GM19463 (cell line): ENCODE data around the gene GGT7.
"Not testable (repeated sequence)": the region's sequence is repeated elsewhere in the genome, so short reads cannot be mapped to it uniquely, and the experiment has no call there.

Experiments used
- ATAC-seq: cut with Tn5 transposase; IDR thresholded peaks from one replicate; pipeline ENCODE4 v1.9.1; 2021; ENCODE audit warnings: mild to moderate bottlenecking, moderate library complexity; ENCODE audit not compliant: unreplicated experiment

The GGT7 gene, protein sequence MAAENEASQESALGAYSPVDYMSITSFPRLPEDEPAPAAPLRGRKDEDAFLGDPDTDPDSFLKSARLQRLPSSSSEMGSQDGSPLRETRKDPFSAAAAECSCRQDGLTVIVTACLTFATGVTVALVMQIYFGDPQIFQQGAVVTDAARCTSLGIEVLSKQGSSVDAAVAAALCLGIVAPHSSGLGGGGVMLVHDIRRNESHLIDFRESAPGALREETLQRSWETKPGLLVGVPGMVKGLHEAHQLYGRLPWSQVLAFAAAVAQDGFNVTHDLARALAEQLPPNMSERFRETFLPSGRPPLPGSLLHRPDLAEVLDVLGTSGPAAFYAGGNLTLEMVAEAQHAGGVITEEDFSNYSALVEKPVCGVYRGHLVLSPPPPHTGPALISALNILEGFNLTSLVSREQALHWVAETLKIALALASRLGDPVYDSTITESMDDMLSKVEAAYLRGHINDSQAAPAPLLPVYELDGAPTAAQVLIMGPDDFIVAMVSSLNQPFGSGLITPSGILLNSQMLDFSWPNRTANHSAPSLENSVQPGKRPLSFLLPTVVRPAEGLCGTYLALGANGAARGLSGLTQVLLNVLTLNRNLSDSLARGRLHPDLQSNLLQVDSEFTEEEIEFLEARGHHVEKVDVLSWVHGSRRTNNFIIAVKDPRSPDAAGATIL

DNA sequence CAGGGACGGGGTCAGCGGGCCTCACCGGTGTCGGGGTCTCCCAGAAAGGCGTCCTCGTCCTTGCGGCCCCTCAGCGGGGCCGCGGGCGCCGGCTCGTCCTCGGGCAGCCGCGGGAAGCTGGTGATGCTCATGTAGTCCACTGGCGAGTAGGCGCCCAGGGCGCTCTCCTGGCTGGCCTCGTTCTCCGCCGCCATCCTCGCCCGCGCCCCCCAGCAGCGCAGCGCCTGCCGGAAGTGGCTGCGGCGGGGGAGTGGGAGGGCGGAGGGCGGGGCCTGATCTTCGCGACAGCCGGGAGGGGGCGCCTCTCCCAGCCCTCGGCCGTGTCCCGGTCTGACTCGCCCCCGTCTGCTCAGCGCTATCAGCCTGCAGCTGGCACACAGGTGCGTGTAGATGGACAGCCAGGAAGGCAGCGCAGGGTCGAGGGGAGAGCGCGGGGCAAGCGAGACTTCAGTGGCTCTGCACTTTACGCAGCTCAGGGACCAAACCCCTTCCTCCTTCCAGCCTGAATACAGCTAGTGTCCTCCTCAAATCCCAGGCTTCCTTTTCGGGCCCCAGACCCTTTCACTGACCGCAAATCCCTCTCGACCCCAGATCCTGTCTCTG is at the start of gene GGT7:
Gene GGT7 (minus strand): TSS at position 235 of the 603 bp plus-strand sequence. CDS start 41 bp downstream, at position 194.
- ATAC-seq, result peak; percentile 61

DNA sequence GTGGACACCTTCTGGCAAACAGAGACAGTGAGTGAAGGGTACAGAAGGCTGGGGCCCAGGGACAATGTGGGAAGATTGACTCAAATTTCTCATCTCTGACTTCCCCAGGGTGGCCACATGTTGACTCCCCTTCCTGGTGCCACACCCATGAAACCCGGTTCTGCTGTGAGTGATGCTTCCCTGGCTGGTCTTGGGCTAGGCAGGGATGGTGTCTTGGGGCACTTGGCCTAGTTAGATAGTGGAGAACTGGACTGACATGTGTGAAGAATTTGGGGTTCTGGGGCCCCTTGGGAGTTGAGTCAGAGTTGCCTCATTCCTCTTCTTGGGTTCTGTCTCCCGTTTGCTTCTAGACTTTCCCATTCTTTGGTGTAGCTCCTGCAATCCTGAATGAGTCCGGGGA is 48.8 kb upstream of the GGT7 start:
- ATAC-seq, result no peak

DNA sequence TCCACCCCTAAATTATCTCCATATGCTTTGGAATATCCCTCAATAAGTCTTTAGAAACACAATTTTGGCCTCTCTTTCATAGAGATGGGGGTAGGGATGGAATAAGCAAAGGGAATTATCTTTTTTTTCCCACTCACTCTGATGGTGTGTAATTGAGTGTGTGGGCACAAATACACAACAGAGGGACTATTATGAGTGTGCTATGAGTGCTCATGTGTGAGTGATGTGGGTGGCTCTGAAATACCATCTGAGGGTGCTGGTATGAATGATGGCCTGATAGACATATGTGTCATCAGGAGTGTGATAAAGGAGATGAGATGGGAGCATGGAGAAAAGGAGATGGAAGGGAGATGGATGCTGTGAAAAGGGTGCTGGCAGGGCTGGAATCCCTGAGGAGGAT is 47.4 kb upstream of the GGT7 start:
- ATAC-seq, result no peak

DNA sequence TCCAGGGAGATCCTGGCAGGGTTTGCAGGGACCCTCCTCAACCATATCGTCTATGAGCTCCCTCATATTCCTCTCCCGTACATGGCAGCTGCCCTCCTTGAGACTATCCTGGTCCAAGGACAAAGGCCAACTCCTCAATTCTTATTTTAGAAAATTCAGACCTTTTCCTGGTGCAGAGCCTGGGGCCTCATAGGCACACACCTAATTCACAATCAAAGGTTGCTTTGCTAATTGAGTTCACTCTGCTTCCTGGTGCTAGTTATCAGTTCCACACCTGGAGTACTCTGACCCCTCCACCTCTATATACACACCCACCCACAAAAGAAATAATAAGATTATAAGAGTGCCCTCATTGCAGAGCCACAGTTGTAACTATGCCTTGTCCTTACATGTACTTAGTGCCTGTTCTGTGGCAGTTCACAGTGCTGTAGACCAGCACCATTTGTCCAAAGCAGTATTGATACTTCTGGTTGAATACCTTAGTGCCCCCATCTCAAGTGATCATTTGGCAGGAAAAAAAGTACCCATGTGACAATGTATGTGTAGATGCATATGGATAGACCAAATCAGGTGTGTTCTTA is 44.2 kb upstream of the GGT7 start:
- ATAC-seq, result no peak

DNA sequence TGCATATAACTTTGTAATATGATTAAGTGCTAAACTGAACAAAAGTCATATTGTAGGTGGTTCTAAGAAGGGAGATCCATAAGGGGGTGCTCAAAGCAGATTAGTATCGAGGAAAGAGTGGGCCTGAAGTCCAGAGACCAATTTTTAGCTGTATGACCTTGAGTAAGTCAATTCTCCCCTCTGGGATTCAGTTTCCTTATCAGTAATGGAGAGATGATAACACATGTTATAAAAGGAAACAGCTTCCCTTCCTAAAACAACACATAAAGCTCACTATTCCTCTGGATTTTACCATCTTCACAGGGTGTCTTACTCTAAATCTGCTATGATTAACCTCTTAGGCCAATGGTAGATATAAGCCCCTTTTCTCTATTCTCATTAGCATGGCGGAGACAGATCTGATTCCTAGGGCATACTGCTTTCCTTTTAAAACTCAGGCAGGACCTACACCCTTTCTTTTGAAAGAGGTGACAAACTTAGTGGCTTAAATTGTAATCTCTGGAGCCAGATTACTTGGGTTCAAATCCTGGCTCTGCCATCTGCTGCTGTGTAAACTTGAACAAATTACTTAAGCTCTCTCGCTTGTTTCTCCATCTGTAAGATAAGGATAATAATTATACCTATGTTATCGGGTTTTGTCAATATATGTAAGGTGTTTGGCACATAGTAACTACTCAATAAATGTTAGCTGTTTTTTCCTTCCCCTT is 43.2 kb upstream of the GGT7 start:
- ATAC-seq, result no peak

DNA sequence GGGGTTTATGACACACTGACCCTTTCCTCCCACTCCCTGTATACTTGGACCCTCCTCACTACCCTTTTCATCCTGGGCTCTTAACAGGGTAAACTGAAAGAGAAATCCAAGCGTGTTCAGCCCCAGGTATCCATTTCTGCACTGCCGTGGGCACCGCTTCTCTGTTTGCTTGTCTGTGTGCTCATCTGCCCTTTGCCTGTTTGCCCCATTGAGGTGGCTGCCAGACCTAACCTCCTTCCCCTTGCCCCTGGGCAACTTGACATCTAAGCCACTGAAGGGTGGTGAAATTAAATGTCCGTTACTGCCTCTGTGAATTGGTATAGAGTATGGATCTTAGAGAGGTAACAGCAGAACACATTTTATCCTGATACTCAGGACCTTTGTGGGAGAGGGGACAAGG is 42.5 kb upstream of the GGT7 start:
- no peak for ATAC-seq

DNA sequence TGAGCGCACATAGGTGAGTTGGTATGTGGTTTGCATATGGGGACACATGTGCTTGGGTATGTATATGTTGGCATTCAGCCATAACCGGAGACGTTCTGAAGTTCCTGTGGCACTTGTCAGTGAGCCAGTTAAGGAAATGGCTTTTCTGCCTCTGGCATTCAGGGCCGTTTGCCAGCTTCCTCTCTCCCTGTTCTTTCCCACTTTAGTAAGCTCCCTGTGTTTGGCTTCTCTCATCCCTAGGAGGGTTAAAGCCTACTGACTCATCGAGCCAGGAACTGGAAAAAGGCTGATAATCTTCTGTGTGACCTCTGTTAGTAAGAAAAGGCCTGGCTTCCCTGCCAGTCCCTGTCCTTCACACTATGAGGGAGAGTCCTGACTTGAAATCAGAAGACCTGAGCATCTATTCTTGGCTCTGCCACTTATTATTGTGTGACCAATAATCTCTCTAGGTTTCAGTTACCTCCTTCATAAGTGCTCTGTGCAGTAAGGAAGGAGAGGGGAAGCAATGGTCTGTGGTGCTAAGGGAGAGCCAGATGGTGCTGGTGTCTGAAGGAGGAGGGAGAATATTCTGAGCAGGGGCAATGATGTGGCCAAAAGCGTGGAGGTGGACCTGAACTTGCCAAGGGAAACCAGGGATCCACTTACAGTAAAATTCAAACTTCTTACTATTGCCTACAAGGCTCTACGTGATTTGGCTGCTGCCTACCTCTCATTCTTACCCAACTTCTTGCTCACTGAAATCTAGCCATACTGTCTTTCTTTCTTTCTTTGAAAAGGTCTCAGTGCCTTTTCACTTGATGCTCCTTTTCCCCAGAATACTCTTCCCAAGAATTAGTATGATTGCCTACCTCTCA is 35.2 kb upstream of the GGT7 start:
- no peak for ATAC-seq

DNA sequence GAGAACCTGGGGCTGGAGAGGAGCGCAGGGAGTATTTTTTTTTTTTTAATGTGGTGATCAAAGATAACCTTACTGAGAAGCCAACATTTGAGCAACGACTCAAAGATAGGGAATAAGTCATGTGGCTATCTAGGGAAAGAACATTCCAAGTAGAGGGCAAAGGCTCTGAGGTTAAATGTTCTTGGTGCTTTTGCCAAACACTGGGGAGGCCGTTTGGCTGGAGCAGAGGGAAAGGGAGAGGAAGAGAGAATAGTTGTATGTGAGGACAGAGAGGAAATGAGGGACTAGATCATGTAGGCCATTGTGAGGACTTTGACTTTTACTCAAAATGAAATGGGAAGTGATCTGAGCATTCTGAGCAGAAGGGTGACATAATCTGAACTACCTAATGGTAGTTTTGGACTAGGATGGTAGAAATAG is 31.6 kb upstream of the GGT7 start:
- ATAC-seq, result no peak

DNA sequence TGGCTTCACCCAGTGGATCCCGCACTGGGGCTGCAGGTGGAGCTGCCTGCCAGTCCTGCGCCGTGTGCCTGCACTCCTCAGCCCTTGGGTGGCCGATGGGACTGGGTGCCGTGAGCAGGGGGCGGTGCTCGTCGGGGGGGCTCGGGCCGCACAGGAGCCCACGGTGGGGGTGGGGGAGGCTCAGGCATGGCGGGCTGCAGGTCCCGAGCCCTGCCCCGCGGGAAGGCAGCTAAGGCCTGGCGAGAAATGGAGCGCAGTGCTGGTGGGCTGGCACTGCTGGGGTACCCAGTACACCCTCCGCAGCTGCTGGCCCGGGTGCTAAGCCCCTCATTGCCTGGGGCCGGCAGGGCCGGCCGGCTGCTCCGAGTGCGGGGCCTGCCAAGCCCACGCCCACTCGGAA is 26.1 kb upstream of the GGT7 start:
- ATAC-seq, result not testable (repeated sequence)

DNA sequence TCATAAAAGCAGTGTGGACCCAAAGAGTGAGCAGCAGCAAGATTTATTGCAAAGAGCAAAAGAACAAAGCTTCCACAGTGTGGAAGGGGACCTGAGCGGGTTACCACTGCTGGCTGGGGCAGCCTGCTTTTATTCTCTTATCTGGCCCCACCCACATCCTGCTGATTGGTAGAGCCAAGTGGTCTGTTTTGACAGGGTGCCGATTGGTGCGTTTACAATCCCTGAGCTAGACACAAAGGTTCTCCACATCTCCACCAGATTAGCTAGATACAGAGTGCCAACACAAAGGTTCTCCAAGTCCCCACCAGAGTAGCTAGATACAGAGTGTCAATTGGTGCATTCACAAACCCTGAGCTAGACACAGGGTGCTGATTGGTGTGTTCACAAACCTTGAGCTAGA is 25.5 kb upstream of the GGT7 start:
- not testable (repeated sequence) for ATAC-seq

DNA sequence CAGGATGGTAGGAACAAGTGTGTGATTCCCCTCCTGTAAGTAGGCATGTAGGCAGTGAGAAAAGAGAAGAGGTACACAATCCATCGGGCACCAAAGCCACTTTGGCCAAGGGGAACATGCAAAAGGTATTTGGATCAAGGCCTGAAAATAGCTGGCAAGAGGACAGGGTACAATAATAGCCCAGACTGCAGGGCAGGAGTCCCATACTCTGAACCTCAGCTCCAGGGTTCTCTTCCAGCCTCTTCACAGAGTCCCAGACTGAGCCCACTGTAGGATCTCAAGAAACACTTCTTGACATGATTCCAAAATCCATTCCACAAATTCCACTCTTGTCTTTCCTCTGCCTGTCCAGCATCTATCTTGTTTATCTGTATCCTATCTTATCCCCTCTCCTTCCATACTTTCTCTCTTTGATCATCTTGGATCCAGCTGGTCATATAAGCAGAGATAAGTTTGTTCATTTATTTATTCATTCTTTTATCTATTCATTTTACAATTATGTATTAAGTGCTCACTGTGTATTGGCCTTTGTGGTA is 23.5 kb upstream of the GGT7 start:
- ATAC-seq, result no peak

DNA sequence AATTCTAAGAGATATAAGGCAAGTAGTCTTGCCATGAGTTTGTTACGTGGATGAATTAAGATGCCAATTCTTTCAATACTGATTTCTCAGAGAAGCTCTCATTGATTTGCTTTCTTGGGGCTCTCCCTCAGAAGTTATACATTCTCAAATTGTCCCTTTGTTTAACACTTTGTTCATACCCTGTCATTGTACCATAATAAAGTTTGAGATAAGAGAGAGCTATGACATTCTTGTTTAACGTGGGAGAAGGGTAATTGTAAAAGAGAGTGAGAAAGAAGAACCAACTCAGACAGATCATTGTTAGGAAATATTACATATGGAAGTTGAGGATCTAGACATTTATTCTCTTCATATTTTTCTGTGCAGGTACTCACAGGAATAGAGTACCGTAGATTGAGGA is 22.8 kb upstream of the GGT7 start:
- ATAC-seq, result no peak

DNA sequence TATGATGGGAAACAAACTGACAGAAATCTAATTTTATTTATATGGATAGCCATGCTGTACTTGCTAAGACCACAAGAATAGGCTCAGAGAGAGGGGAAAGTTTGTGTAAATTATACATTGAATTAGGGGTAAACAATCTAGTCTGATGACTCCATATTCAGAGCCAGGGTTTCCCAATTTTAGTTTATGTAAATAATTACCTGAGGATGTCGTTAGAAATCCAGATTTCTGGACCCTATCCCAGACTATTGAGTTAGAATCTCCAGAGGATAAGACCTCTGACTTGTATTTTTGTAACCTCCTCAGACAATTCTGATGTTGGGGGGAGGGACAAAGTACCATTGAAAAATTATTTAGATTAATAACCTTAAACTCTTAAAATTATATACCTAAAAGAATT is 22.1 kb upstream of the GGT7 start:
- ATAC-seq, result no peak

DNA sequence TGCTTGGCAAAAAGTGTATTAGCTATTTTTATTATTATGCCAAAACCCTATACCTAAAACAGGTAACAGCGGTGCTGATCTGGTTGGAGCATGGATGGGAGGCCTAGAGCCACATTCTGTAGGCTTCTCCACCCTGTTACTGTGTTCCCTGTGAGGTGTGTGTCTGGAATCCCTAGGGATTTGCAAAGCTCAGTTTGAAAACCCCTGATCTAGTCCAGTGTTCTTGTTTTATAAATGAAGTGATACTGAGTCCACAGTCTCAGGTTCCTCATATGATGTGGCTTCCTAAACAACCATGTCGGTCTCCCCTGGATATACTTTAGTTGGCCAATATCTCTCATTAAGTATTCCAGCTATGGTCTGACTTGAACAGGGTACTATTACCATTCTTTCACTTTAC is 20.0 kb upstream of the GGT7 start:
- no peak for ATAC-seq

DNA sequence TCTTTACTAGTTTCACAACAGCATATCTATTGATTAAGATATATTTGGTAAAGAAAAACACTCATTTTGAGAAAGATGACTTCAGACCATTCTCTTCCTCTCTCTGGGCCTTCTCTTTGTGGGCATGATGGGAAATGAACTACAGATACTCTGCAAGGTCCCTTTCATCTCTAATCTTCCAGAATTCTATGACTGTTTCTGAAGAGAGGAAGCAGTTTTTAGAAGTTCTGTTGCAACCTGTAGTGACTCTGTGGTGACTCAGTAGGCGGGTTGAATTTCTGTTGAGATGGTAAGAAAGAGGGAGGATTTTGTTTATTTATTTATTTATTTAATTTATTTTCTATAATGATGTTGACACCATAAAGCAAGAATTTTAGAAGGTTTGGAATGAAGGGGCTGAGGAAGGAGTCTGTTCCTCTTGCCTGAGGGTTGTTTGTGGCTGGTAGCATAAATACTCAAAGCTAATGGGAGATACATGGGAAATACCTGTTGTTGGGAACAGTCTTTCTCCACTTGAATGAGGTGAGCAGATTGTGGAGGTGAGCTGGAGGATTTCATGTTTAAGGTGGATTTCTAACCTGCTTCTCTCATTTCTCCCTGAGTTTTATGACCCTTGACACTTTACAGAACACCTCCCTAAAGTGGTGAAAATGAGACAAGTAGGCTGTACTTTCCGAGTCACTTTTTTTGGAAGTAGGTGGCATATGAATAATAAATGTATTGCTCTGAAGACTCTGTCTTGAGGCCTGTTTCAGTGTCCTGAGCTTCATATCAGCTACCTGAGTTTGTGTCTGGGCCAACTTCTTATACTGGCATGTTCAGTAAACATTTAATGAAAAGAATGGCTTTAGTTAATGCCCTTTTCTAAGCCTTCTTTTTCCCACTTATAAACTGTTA is 18.8 kb upstream of the GGT7 start:
- ATAC-seq, result no peak

DNA sequence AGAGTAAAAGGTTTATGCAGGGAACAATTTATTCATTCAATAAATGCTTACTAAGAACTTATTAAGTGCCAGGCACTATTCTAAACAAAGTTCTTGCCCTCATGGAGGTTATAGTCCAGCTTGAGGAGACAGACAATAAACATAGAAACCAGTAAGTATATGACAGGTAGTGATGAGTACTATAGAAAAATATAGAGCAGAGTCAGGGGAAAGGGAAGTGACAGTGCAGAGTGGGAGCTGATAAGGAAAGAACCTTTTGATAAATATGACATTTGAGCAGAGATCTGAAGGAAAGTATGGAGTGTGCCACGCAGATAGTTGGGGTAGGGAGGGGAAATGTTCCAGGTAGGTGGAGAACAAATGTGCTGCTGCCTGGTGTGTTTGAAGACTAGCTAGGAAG is 15.8 kb upstream of the GGT7 start:
- ATAC-seq, result no peak

DNA sequence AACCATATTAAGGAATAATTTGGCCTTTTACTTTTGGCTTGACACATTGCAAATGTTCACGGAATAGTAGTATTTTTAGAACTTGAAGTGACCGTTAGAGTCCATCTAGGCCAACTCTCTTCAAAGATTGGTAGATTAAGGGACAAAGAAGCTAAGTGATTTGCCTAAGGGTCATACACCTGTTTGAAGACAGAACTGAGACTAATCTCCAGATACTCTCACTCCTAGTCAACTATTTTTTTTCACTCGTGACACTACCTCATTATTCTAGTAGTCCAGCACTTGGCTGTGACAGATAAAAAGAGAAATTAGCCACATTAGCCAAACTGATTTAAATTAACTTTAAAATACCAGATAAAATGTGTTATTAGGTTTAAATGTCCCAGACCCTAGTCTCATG is 14.4 kb upstream of the GGT7 start:
- ATAC-seq, result no peak

DNA sequence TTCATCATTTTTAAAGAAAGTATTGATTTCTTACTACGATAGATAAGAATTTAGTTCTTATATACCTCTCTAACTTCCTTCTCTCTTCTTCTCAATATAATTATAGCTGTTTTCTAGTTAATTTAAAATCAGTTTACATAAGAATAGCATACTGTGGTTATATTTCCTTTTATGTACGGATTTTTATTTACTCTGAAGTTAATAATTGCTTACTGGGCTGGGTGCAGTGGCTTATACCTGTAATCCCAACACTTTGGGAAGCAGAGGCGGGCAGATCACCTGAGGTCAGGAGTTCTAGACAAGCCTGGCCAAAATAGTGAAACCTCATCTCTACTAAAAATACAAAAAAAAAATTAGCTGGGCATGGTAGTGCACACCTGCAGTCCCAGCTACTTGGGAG is 13.5 kb upstream of the GGT7 start:
- no peak for ATAC-seq

DNA sequence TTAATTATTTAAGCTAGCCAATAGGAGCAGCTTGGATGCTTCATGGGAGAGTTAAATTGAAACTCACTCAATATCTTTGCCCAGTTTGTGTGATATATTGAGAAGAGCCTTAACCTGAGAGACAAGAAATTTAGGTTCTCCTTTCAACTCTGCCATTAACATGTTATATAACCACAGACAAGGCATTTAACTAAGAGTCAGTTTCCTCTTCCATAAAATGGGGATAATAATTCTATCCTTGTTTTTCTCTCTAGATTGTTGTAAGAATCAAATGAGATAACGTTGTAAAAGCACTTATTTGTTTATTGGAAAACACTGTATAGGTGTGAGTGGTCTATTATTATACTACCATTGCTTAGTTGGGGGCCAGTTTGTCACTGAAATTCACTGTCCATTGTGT is 11.6 kb upstream of the GGT7 start:
- ATAC-seq, result no peak
